ENCODE measurements around the gene ASIC2.
"Not testable (repeated sequence)": the region's sequence is repeated elsewhere in the genome, so short reads cannot be mapped to it uniquely, and the experiment has no call there.

ASIC2 gene

GRCh38 chr17:33015716-33016346, 277.3 kb downstream of the ASIC2 start:
- DNase-seq, result no peak

- DNase-seq, result no peak
Observed at GRCh38 chr17:33014751-33015150, 278.3 kb downstream of the ASIC2 start.

- DNase-seq, result no peak
Observed at GRCh38 chr17:33013596-33014375, 279.3 kb downstream of the ASIC2 start.

GRCh38 chr17:33012522-33013033, 280.5 kb downstream of the ASIC2 start:
- DNase-seq, result no peak

- no peak for DNase-seq
Observed at GRCh38 chr17:33009636-33010035, 283.5 kb downstream of the ASIC2 start.

- DNase-seq, result no peak
Observed at GRCh38 chr17:33007186-33007585, 285.9 kb downstream of the ASIC2 start.

GRCh38 chr17:33002246-33002645, 290.8 kb downstream of the ASIC2 start:
- no peak for DNase-seq

GRCh38 chr17:32998887-32999228, 294.2 kb downstream of the ASIC2 start:
- DNase-seq, result no peak

- DNase-seq, result peak; percentile 5
Observed at GRCh38 chr17:32998111-32998886, 294.8 kb downstream of the ASIC2 start.

GRCh38 chr17:32995416-32996045, 297.6 kb downstream of the ASIC2 start:
- no peak for DNase-seq

- no peak for DNase-seq
Observed at GRCh38 chr17:32993977-32994376, 299.1 kb downstream of the ASIC2 start.

GRCh38 chr17:32992321-32993033, 300.6 kb downstream of the ASIC2 start:
- no peak for DNase-seq

GRCh38 chr17:32988481-32989101, 304.5 kb downstream of the ASIC2 start:
- DNase-seq, result no peak

GRCh38 chr17:32987868-32988267, 305.2 kb downstream of the ASIC2 start:
- not testable (repeated sequence) for DNase-seq

- DNase-seq, result not testable (repeated sequence)
Observed at GRCh38 chr17:32987453-32987805, 305.7 kb downstream of the ASIC2 start.

GRCh38 chr17:32985050-32985756, 307.9 kb downstream of the ASIC2 start:
- DNase-seq, result no peak

GRCh38 chr17:32981611-32982010, 311.5 kb downstream of the ASIC2 start:
- DNase-seq, result not testable (repeated sequence)

- DNase-seq, result no peak
Observed at GRCh38 chr17:32980230-32980629, 312.9 kb downstream of the ASIC2 start.

- no peak for DNase-seq
Observed at GRCh38 chr17:32976605-32977004, 316.5 kb downstream of the ASIC2 start.

GRCh38 chr17:32976131-32976530, 317.0 kb downstream of the ASIC2 start:
- no peak for DNase-seq

- no peak for DNase-seq
Observed at GRCh38 chr17:32971171-32971570, 321.9 kb downstream of the ASIC2 start.
